ES-I3 (cell line): ENCODE measurements around the gene ZNF577.
"Not testable (repeated sequence)": the region's sequence is repeated elsewhere in the genome, so short reads cannot be mapped to it uniquely, and the experiment has no call there.

Experiments used
- H3K36me3 ChIP-seq: 2 replicates; pipeline ENCODE4 v1.6.1; 2013; ENCODE audit warnings: mild to moderate bottlenecking, low read length, control low read depth, moderate library complexity; ENCODE audit not compliant: insufficient read depth
- H3K4me1 ChIP-seq: 2 replicates; pipeline ENCODE4 v1.6.1; 2013; ENCODE audit warnings: mild to moderate bottlenecking, control low read depth, low read length; ENCODE audit not compliant: insufficient read depth
- H3K9ac ChIP-seq: 2 replicates; pipeline ENCODE4 v1.6.1; 2013; ENCODE audit warnings: low read depth, mild to moderate bottlenecking, low read length, moderate library complexity
- H3K9me3 ChIP-seq: 2 replicates; pipeline ENCODE4 v1.6.1; 2013; ENCODE audit warnings: mild to moderate bottlenecking, low read length, moderate library complexity; ENCODE audit not compliant: control insufficient read depth, insufficient read depth

Gene ZNF577

DNA sequence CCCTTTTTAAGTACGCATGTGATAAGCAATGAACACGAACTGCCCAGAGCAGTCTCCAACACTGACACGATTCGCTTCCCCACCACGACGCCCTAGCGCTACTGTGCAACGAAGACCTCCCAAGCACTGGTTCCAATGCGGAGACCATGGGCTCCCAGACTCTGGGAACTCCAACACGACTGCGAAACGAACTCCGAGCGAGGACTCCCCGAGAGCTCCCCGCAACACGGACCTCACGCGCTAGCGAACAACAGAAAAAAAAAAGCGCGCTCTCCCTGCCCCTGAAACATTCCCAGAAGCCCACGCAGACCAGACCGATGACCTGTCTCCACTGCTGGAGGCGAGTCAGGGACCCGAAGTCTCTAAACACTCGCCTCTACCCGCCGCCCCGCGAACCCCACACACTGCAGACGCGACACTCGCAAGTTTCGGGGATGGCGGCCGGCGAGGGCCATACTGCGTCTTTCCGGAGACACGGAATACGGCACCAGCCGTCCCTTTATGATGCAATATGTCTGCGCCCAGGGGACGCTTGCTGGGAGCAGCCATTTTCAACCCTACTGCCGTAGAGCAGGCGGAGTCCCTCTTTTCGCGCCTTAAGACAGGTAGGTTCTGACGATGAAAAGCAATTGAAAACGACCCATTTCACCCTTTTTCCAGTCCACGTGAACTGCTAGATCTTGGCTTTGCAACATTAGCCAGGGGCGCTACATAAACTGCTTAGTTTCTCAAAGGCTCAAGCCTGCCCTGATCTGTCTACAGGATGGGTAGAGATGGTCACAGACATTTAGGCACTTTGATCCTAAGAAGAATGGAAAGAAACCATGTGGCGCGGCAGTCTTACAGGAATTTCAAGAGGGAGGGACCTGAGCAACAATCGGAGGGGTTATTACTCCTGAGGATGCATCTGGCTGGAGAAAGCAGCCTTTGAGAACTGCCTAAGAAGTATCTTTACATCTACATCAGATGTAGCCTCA lies at the start of gene ZNF577:
Gene ZNF577, minus strand, starts transcription at position 430 of the 977 bp plus-strand sequence. CDS start 7,569 bp downstream, outside the sequence.
- Histone ChIP-seq H3K9ac (peak within 1 kb of the TSS; percentile 91), H3K4me1 (no peaks in the 10 kb centered on the region), H3K9me3 (peaks cover 38% of the 10 kb centered on the region), H3K36me3 (peaks cover 28% of the 10 kb centered on the region)

DNA sequence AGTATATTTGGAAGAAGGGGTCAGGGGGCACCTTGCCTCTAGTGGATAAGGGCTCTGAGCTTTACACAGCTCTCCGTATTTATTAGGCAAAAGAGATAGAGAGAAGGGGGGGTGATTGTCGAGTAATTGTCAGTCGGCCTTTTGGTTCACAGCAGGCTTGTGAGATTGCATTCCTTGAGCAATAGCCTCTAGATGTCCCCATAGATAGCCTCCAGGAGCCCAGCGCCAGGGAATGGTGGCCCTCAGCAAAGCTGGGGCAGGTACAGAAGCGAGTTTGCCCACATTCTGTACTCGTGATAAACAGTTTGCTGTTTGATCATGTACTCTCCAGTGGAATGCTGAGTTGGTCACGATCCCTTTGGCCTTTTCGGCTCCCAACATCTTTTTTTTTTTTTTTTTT lies 44.2 kb upstream of the ZNF577 start:
- Histone ChIP-seq H3K9me3 (peaks cover 8% of the 10 kb centered on the region; the same call in 1 of the 2 replicates), H3K36me3 (peaks cover 13% of the 10 kb centered on the region), H3K9ac (no peak overlapping the region), H3K4me1 (no peaks in the 10 kb centered on the region)

- Histone ChIP-seq H3K4me1 (no peaks in the 10 kb centered on the region), H3K9ac (peak overlapping the region; percentile 100), H3K9me3 (no peaks in the 10 kb centered on the region; the same call in 1 of the 2 replicates), H3K36me3 (no peaks in the 10 kb centered on the region; the same call in 1 of the 2 replicates)
Measured at GRCh38 chr19:51927859-51928258, 40.1 kb upstream of the ZNF577 start.

GRCh38 chr19:51926784-51927741 lies 39.3 kb upstream of the ZNF577 start, which contains the start of gene ZNF613:
ZNF613 (plus strand) TSS chr19:51927472; CDS start chr19:51936221, 8,749 bp downstream.
- no peaks in the 10 kb centered on the region; the same call in 1 of the 2 replicates for H3K36me3 ChIP-seq
- no peaks in the 10 kb centered on the region for H3K4me1 ChIP-seq
- H3K9me3 ChIP-seq: peaks cover 6% of the 10 kb centered on the region; the same call in 1 of the 2 replicates
- H3K9ac ChIP-seq: peak within 1 kb of the TSS; percentile 100

DNA sequence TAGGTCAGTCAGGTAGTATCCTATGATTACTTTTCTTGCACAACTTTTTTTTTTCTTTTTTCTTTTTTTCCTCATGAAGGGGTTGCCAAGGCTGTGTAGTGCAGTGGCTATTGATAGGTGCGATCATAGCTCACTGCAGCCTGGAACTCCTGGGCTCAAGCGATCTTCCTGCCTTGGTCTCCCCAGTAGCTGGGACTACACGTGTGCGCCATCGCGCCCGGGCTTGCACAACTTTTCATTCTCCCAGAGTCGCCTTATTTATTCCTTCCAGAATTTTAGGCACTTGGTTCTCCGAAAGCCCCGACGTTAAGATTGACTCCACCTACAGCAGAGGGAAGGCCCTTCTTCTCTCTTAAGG lies 38.7 kb upstream of the ZNF577 start:
- peaks cover 6% of the 10 kb centered on the region; the same call in 1 of the 2 replicates for H3K9me3 ChIP-seq
- no peaks in the 10 kb centered on the region; the same call in 1 of the 2 replicates for H3K36me3 ChIP-seq
- H3K9ac ChIP-seq: peak overlapping the region; percentile 100

DNA sequence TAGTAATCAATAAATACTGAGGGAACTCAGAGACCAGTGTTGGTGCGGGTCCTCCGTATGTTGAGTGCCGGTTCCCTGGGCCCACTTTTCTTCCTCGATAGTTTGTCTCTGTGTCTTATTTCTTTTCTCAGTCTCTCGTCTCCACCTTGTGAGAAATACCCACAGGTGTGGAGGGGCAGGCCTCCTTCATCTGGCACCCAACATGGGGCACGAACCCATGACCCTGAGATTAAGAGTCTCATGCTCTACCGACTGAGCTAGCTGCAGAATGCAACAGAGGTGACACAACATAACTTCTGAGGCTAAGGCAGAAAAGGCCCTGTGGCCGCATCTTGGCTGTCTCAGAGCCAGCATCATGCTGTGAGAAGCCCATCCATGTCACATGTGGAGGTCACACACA lies 34.2 kb upstream of the ZNF577 start:
- Histone ChIP-seq H3K9ac (no peak overlapping the region), H3K4me1 (no peaks in the 10 kb centered on the region), H3K9me3 (peaks cover 20% of the 10 kb centered on the region), H3K36me3 (no peaks in the 10 kb centered on the region)

More for the DNA sequence above, 38.7 kb upstream of the ZNF577 start:
- no peaks in the 10 kb centered on the region for H3K4me1 ChIP-seq

- Histone ChIP-seq H3K36me3 (no peaks in the 10 kb centered on the region; the same call in 1 of the 2 replicates), H3K9ac (no peak overlapping the region), H3K9me3 (peaks cover 40% of the 10 kb centered on the region), H3K4me1 (no peaks in the 10 kb centered on the region)
Measured at GRCh38 chr19:51919606-51920005, 31.9 kb upstream of the ZNF577 start.

DNA sequence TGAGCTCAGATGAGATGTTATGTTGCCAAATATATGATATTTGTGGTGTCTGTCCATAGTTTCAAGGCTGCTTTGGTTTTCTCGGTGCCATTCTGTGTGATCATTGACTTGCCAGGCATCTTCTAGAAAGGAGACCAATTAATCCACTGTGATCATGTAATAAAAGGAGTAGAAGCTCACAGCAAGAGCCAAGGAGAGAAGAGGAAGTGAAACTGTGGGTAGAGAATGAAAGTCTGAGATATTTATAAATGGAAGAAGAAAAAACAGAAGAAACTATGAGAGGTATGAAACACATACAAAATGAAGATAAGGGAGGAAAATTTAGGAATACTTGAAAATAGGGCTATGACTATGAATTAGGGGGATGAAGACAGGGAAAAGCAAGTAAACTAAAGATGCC lies 28.4 kb upstream of the ZNF577 start:
- H3K4me1 ChIP-seq: no peaks in the 10 kb centered on the region
- no peaks in the 10 kb centered on the region; the same call in 1 of the 2 replicates for H3K36me3 ChIP-seq
- H3K9me3 ChIP-seq: peaks cover 57% of the 10 kb centered on the region
- H3K9ac ChIP-seq: no peak overlapping the region

GRCh38 chr19:51915324-51915867 lies 27.6 kb upstream of the ZNF577 start:
- H3K36me3 ChIP-seq: no peaks in the 10 kb centered on the region; the same call in 1 of the 2 replicates
- no peak overlapping the region for H3K9ac ChIP-seq
- H3K9me3 ChIP-seq: peaks cover 54% of the 10 kb centered on the region
- H3K4me1 ChIP-seq: no peaks in the 10 kb centered on the region

GRCh38 chr19:51907981-51908380 lies 20.2 kb upstream of the ZNF577 start:
- not testable (repeated sequence) for H3K4me1 ChIP-seq, H3K36me3 ChIP-seq
- peaks cover 14% of the 10 kb centered on the region for H3K9me3 ChIP-seq
- peak overlapping the region; percentile 19; the same call in 1 of the 2 replicates for H3K9ac ChIP-seq

GRCh38 chr19:51906108-51906507 lies 18.4 kb upstream of the ZNF577 start:
- H3K9ac ChIP-seq: 0 out of 2 replicates have a peak overlapping the region, but pooled peaks have one; percentile 15
- peaks cover 10% of the 10 kb centered on the region for H3K9me3 ChIP-seq
- H3K36me3 ChIP-seq, H3K4me1 ChIP-seq: not testable (repeated sequence)

GRCh38 chr19:51905639-51906038 lies 17.9 kb upstream of the ZNF577 start:
- H3K36me3 ChIP-seq: peaks cover 10% of the 10 kb centered on the region
- peaks cover 15% of the 10 kb centered on the region for H3K9me3 ChIP-seq
- peak overlapping the region; percentile 100; the same call in 1 of the 2 replicates for H3K9ac ChIP-seq
- not testable (repeated sequence) for H3K4me1 ChIP-seq

- Histone ChIP-seq H3K9ac (peak overlapping the region; percentile 100), H3K9me3 (peaks cover 19% of the 10 kb centered on the region), H3K4me1 (peaks cover 8% of the 10 kb centered on the region; the same call in 1 of the 2 replicates), H3K36me3 (peaks cover 15% of the 10 kb centered on the region)
Measured at GRCh38 chr19:51905206-51905605, 17.5 kb upstream of the ZNF577 start.
